Measurements from ENCODE around the gene WFDC11.

Gene WFDC11

GRCh38 chr20:45636513-45636912, 33.5 kb downstream of the WFDC11 start:
- H3K27ac ChIP-seq: no peak overlapping the region
- no peak for TF ChIP-seq ZFX (IDR thresholded peaks at IDR 0.05)
- TF ChIP-seq, protein P1, sequence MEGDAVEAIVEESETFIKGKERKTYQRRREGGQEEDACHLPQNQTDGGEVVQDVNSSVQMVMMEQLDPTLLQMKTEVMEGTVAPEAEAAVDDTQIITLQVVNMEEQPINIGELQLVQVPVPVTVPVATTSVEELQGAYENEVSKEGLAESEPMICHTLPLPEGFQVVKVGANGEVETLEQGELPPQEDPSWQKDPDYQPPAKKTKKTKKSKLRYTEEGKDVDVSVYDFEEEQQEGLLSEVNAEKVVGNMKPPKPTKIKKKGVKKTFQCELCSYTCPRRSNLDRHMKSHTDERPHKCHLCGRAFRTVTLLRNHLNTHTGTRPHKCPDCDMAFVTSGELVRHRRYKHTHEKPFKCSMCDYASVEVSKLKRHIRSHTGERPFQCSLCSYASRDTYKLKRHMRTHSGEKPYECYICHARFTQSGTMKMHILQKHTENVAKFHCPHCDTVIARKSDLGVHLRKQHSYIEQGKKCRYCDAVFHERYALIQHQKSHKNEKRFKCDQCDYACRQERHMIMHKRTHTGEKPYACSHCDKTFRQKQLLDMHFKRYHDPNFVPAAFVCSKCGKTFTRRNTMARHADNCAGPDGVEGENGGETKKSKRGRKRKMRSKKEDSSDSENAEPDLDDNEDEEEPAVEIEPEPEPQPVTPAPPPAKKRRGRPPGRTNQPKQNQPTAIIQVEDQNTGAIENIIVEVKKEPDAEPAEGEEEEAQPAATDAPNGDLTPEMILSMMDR (conservative IDR thresholded peaks at IDR 0.05): no peak

DNA sequence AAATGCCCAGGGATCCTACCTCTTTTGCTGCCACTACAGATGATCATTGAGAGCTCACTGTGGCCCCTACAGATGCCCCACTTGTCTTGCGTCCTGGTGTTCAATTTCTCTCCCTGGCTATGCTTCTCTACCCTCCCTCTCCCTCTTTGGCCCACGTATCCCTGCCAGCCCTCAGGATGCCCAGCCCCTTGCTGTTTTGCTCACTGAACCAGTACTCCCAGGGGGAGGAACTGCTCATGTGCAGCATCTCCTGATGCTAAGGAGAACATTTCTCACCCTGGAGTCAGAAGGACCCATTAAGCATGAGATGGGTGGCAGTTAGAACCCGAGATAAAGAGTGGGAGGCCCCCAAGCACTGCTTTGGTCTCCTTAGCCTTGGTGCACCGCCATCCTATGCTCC, 38.9 kb downstream of the WFDC11 start, which contains the start of gene WFDC9:
Gene WFDC9 (minus strand): TSS at position 101 of the 400 bp plus-strand sequence. CDS start 21,103 bp downstream, outside the sequence.
- TF ChIP-seq, protein P1 (conservative IDR thresholded peaks at IDR 0.05): no peak
- no peak for TF ChIP-seq ZFX (IDR thresholded peaks at IDR 0.05)
- no peak within 1 kb of the TSS for H3K27ac ChIP-seq

DNA sequence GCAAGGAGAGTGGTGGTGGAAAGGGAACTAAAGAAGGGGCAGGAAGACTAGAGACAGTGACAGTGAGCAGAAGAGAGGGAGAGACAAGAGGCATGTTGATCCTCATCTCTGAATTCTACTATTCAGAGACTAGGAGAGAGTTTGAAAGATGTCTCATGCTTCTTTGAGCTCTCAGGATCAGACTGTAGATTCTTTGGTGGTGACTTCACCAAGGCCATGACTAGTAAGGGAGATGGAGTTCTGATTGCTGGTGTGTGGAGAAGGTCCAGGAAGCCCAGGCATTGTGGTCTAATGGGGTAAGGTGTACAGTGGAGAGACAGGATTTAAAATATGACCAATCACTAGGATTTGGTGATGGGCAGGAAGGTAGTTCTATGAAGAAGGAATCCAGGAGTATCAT, 39.7 kb downstream of the WFDC11 start:
- TF ChIP-seq, protein P1 (conservative IDR thresholded peaks at IDR 0.05): no peak
- no peak for TF ChIP-seq ZFX (IDR thresholded peaks at IDR 0.05)
- H3K27ac ChIP-seq: no peak overlapping the region

DNA sequence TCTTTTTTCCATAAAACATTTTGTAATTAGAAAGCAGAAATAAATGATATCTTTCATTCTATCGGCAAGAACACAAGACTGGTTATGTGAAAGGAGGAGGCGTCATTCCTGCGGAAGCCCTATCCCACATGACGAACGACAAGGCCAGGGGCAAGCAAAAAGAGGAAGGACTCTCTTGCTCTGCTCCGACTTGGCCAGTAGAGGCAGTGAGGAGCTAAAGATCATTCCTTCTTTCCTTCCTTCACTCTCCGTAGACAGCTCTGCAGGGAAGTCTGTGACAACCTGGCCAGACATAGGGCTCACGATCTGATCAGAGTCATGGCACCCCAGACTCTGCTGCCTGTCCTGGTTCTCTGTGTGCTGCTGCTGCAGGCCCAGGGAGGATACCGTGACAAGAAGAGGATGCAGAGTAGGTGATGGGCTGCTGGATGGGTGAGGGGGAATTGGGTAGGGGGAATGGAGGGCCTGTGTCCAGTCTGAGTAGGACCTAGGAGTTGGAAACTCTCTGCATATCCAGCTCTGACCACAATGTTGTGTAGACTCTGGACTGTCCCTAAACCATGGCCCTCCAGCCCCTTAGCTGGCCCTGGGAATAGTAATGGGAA, 40.4 kb downstream of the WFDC11 start, which contains the start of gene WFDC10A:
Gene WFDC10A (plus strand): TSS at position 244 of the 605 bp plus-strand sequence. CDS start 75 bp downstream, at position 319.
- H3K27ac ChIP-seq: no peak within 1 kb of the TSS
- no peak for TF ChIP-seq ZFX (IDR thresholded peaks at IDR 0.05)
- TF ChIP-seq, protein P1 (conservative IDR thresholded peaks at IDR 0.05): peak; percentile 90

DNA sequence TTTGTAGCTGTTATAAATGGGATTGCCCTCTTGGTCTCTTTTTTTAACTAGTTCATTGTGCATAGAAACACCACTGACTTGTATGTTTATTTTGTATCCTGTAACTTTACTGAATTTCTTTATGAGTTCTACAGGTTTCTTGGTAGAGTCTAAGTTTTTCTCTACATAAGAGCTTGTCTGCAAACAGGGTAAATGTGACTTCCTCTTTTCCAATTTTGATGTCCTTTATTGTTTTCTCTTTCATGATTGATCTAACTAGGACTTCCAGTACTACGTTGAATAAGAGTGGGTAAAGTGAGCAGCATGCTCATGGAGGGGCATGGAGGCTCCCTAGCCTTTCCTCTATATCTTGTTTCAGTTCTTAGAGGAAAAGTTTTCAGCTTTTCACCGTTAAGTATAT, 43.5 kb downstream of the WFDC11 start:
- TF ChIP-seq, protein P1 (conservative IDR thresholded peaks at IDR 0.05): no peak

GRCh38 chr20:45621593-45621992, 48.4 kb downstream of the WFDC11 start:
- H3K27ac ChIP-seq: no peak overlapping the region
- TF ChIP-seq ZFX (IDR thresholded peaks at IDR 0.05): no peak
- TF ChIP-seq, protein P1 (conservative IDR thresholded peaks at IDR 0.05): no peak

More for the DNA sequence above, 43.5 kb downstream of the WFDC11 start:
- H3K27ac ChIP-seq: no peak overlapping the region

- TF ChIP-seq, protein P1 (conservative IDR thresholded peaks at IDR 0.05): no peak
- TF ChIP-seq ZFX (IDR thresholded peaks at IDR 0.05): no peak
These were observed 52.4 kb downstream of the WFDC11 start for GRCh38 chr20:45617591-45617990.

More at GRCh38 chr20:45617591-45617990, 52.4 kb downstream of the WFDC11 start:
- no peak overlapping the region for H3K27ac ChIP-seq
